ENCODE results near the gene PHEX. TPM values are rescaled to one million over a fixed set of nuclear protein-coding genes. Genes with fewer than 3 reads are reported as not detected.

The PHEX gene
- total and polyA plus RNA-seq, 12 donors: 0.07 to 0.33 (median 0.10) TPM; not detected in 1

Other genes starting within 250 kb of the PHEX start
- 10 to 100 TPM; 10.6 to 23.8 (median 17.2) TPM for gene MBTPS2, start 192.7 kb upstream of the PHEX start, total RNA-seq
- gene MBTPS2, start 192.7 kb upstream of the PHEX start, polyA plus RNA-seq: 10 to 100 TPM in 1 of 3 donors, 1 to 10 TPM in 2; 2.1 to 25.2 (median 2.4) TPM
- gene YY2, start 176.3 kb upstream of the PHEX start, total RNA-seq: 1 to 10 TPM; 1.2 to 3.7 (median 2.0) TPM
- gene YY2, start 176.3 kb upstream of the PHEX start, polyA plus RNA-seq: 1 to 10 TPM; 1.3 to 1.9 (median 1.7) TPM
- gene SMS, start 91.6 kb upstream of the PHEX start, total RNA-seq: 100 to 1,000 TPM in 6 of 9 donors, 10 to 100 TPM in 3; 68.3 to 265 (median 138) TPM
- 100 to 1,000 TPM in 1 of 3 donors, 10 to 100 TPM in 2; 78.6 to 138 (median 99.5) TPM for gene SMS, start 91.6 kb upstream of the PHEX start, polyA plus RNA-seq
- not detected for gene CBLL2, start 240.6 kb downstream of the PHEX start, total RNA-seq
- not detected for gene CBLL2, start 240.6 kb downstream of the PHEX start, polyA plus RNA-seq

All from adrenal gland (tissue), 12 donors.